ENCODE measurements around the gene SLC25A4. TPM values are rescaled to one million over a fixed set of nuclear protein-coding genes. Genes with fewer than 3 reads are reported as not detected.

The SLC25A4 gene
- total and polyA plus RNA-seq, 2 donors (not counting 3 experiments of a cell fraction or from before 2014, with no cell fraction given), result 13.5 to 13.7 TPM

DNA sequence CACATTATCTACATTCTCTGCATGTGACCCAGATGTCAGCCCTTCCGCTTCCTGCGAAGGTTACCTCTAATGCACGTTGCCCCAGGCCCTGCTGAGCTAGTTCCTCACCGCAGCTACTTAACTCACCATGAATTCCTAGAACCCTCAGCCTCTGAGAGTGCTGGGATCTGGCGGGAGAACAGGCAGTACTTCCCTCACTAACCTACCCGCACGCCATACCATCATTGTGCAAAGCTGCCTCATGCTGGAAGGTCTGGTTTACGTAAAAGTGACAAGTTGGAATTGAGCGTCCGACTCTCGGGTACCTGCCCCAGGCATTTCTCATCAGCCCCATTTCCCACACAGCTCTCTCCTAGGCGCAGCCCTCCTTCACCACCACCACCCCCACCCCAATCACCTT lies 6.3 kb downstream of the SLC25A4 start:
- no peaks in the 10 kb centered on the region for H3K4me1 ChIP-seq (ENCODE audit: control insufficient read depth, extremely low read depth, insufficient read depth, low read length)
- no peak overlapping the region for H2AFZ ChIP-seq (ENCODE audit: low read depth, low read length)
- DNase-seq (ENCODE audit: low read depth, low spot score) (no peak), FAIRE-seq (no peak)
- no peak for TF ChIP-seq FOS (IDR thresholded peaks at IDR 0.05; ENCODE audit: borderline replicate concordance, insufficient read depth, low read length)
- TF ChIP-seq CTCF (IDR thresholded peaks at IDR 0.05; ENCODE audit: extremely low read depth in 1 of 2, insufficient read depth in 1 of 2, low read depth in 1 of 2, low read length in 2 of 2), result no peak
- TF ChIP-seq POLR2A (IDR thresholded peaks at IDR 0.05; ENCODE audit: low read depth, low read length), result no peak
- TF ChIP-seq MAX (IDR thresholded peaks at IDR 0.05; ENCODE audit: insufficient read depth, insufficient read length), result no peak
- TF ChIP-seq POLR2AphosphoS5 (IDR thresholded peaks at IDR 0.05; ENCODE audit: insufficient read depth, low read depth, low read length), result no peak
- no peak overlapping the region for H3K4me2 ChIP-seq (ENCODE audit: insufficient read depth, low read length)
- H3K9ac ChIP-seq (replicated peaks; ENCODE audit: extremely low read depth, insufficient read depth, low read length), result no peak overlapping the region
- intact Hi-C loops (cut with micrococcal nuclease) (loop anchor here (10.0 kb wide), 1 partner anchor 505 kb away; the partner anchor contains the start of genes CASP3 and PRIMPOL), dilution Hi-C loops (cut with MboI; ENCODE audit: extremely low pct_ligation_motif_present, low sequenced_read_pairs) (no loop called here)
- no peaks in the 10 kb centered on the region for H3K9me1 ChIP-seq (replicated peaks; ENCODE audit: control insufficient read depth, extremely low read depth, insufficient read depth, low read length)
- POLR2A ChIA-PET, result interaction anchor here (0.5 kb wide), 1 partner anchor 16 kb away, joined by 4 read pairs; no protein-coding TSS in a partner anchor
- CTCF ChIA-PET, result no interaction called here
- H3K27me3 ChIP-seq (ENCODE audit: control insufficient read depth in 2 of 2, insufficient read depth in 2 of 2, low read length in 2 of 2), result no peaks in the 10 kb centered on the region
- no peaks in the 10 kb centered on the region for H3K9me3 ChIP-seq (replicated peaks; ENCODE audit: control insufficient read depth, insufficient read depth, low read length)
- no peaks in the 10 kb centered on the region for H4K20me1 ChIP-seq (replicated peaks; ENCODE audit: control insufficient read depth, extremely low read depth, insufficient read depth, low read length)
- peaks cover 0 to 2% of the 10 kb centered on the region in 2 experiments for H3K36me3 ChIP-seq (ENCODE audit: control insufficient read depth in 2 of 2, extremely low read depth in 1 of 2, insufficient read depth in 2 of 2, low read length in 2 of 2)
- H3K4me3 ChIP-seq (replicated peaks in 1 of 3; ENCODE audit: insufficient read depth in 1 of 3, low read depth in 1 of 3, low read length in 3 of 3), result no peak overlapping the region
- H3K79me2 ChIP-seq (ENCODE audit: control insufficient read depth, insufficient read depth, low read length), result no peaks in the 10 kb centered on the region
- no TSS peak for BruUV-seq (replicated peaks)
- no peak overlapping the region for H3K27ac ChIP-seq (ENCODE audit: insufficient read depth, low read depth, low read length)

DNA sequence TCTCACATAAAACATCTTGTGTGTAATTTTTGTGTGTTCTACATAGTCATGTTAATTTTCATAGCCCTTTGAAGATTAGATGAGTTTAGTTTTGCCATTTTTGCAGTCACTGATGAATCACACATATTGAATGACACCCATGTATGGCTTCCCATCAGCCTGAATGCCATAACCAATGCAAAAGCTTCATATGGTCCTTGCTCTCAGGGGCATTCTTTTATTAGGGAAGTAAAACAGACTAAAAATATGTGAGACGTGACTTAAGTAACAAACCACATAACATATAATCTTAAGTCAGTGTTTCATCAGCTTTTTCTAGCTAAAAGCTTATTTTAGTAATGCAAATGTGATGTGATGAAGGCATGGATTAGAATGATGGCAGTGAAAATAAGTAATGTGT lies 8.2 kb downstream of the SLC25A4 start:
- dilution Hi-C loops (cut with MboI; ENCODE audit: extremely low pct_ligation_motif_present, low sequenced_read_pairs), result no loop called here
- no peaks in the 10 kb centered on the region for H3K79me2 ChIP-seq (ENCODE audit: control insufficient read depth, insufficient read depth, low read length)
- no peak overlapping the region for H3K27ac ChIP-seq (ENCODE audit: insufficient read depth, low read depth, low read length)
- no peaks in the 10 kb centered on the region for H3K4me1 ChIP-seq (ENCODE audit: control insufficient read depth, extremely low read depth, insufficient read depth, low read length)
- no TSS peak for BruUV-seq (replicated peaks)
- intact Hi-C loops (cut with micrococcal nuclease), result no loop called here
- CTCF ChIA-PET, result interaction anchor here (0.8 to 1.4 kb wide), 2 partner anchors 17 to 32 kb away, joined by 3 to 4 read pairs; no protein-coding TSS in a partner anchor
- POLR2A ChIA-PET, result no interaction called here
- H2AFZ ChIP-seq (ENCODE audit: low read depth, low read length), result no peak overlapping the region
- H3K9ac ChIP-seq (replicated peaks; ENCODE audit: extremely low read depth, insufficient read depth, low read length), result no peak overlapping the region
- TF ChIP-seq FOS (IDR thresholded peaks at IDR 0.05; ENCODE audit: borderline replicate concordance, insufficient read depth, low read length) (no peak), JUN (IDR thresholded peaks at IDR 0.05; ENCODE audit: borderline replicate concordance, insufficient read depth, insufficient read length, low read depth) (no peak), MYC (IDR thresholded peaks at IDR 0.05; ENCODE audit: low read depth, low read length) (no peak), EZH2 (IDR thresholded peaks at IDR 0.05; ENCODE audit: borderline replicate concordance, low read depth, low read length, severe bottlenecking) (no peak), POLR2A (IDR thresholded peaks at IDR 0.05; ENCODE audit: low read depth, low read length) (no peak), POLR2AphosphoS5 (IDR thresholded peaks at IDR 0.05; ENCODE audit: insufficient read depth, low read depth, low read length) (no peak), MAX (IDR thresholded peaks at IDR 0.05; ENCODE audit: insufficient read depth, insufficient read length) (no peak), CTCF (IDR thresholded peaks at IDR 0.05; ENCODE audit: extremely low read depth in 1 of 2, insufficient read depth in 1 of 2, low read depth in 1 of 2, low read length in 2 of 2) (no peak), GATA2 (IDR thresholded peaks at IDR 0.05; ENCODE audit: insufficient read depth, insufficient read length, low read depth, low read length) (no peak)
- H4K20me1 ChIP-seq (replicated peaks; ENCODE audit: control insufficient read depth, extremely low read depth, insufficient read depth, low read length), result no peaks in the 10 kb centered on the region
- FAIRE-seq (no peak), DNase-seq (ENCODE audit: low read depth, low spot score) (no peak)
- H3K4me3 ChIP-seq (replicated peaks in 1 of 3; ENCODE audit: insufficient read depth in 1 of 3, low read depth in 1 of 3, low read length in 3 of 3), result no peak overlapping the region
- H3K9me3 ChIP-seq (replicated peaks; ENCODE audit: control insufficient read depth, insufficient read depth, low read length), result no peaks in the 10 kb centered on the region
- H3K4me2 ChIP-seq (ENCODE audit: insufficient read depth, low read length), result no peak overlapping the region
- H3K9me1 ChIP-seq (replicated peaks; ENCODE audit: control insufficient read depth, extremely low read depth, insufficient read depth, low read length), result no peaks in the 10 kb centered on the region
- no peaks in the 10 kb centered on the region for H3K27me3 ChIP-seq (ENCODE audit: control insufficient read depth in 2 of 2, insufficient read depth in 2 of 2, low read length in 2 of 2)
- H3K36me3 ChIP-seq (ENCODE audit: control insufficient read depth in 2 of 2, extremely low read depth in 1 of 2, insufficient read depth in 2 of 2, low read length in 2 of 2), result peaks cover 0 to 2% of the 10 kb centered on the region in 2 experiments

Data from endothelial cell of umbilical vein (primary cell).